Central memory CD8-positive, alpha-beta T cell (primary cell): ENCODE data around the gene CCDC54.

Source experiments
- ATAC-seq: fragments of 150-1000 bp; cut with Tn5 transposase; replicated peaks from 2 replicates; pipeline ENCODE4 v1.10.0; 2022; ENCODE audit warnings: mild to moderate bottlenecking, moderate FRiP score, moderate number of reproducible peaks; ENCODE audit not compliant: poor library complexity, severe bottlenecking; ENCODE audit errors: extremely low read depth
- DNase-seq, 2 donors: peaks; one replicate each; pipeline ENCODE4 v3.0.0; 2021; ENCODE audit warnings: low spot score in 2 of 2
- H3K27ac Mint-ChIP-seq: one replicate; pipeline ENCODE4 v1.8.0; 2022; ENCODE audit warnings: low read depth, mild to moderate bottlenecking, moderate library complexity, mixed read lengths
- H3K27me3 Mint-ChIP-seq: one replicate; pipeline ENCODE4 v1.8.0; 2022; ENCODE audit warnings: mixed read lengths
- H3K36me3 Mint-ChIP-seq: one replicate; pipeline ENCODE4 v1.8.0; 2022; ENCODE audit warnings: mild to moderate bottlenecking, moderate library complexity, mixed read lengths; ENCODE audit not compliant: insufficient read depth
- H3K4me1 Mint-ChIP-seq: one replicate; pipeline ENCODE4 v1.8.0; 2022; ENCODE audit warnings: mixed read lengths
- H3K4me3 Mint-ChIP-seq: one replicate; pipeline ENCODE4 v1.8.0; 2022; ENCODE audit warnings: mild to moderate bottlenecking, moderate library complexity, mixed read lengths
- H3K9me3 Mint-ChIP-seq: one replicate; pipeline ENCODE4 v1.8.0; 2022; ENCODE audit warnings: mixed read lengths

Gene CCDC54

GRCh38 chr3:107368654-107369398 lies 8.4 kb upstream of the CCDC54 start:
- no peak for DNase-seq
- Mint-ChIP-seq H3K36me3 (no peaks in the 10 kb centered on the region), H3K9me3 (no peaks in the 10 kb centered on the region), H3K27ac (no peak overlapping the region), H3K27me3 (no peaks in the 10 kb centered on the region), H3K4me3 (no peak overlapping the region), H3K4me1 (no peaks in the 10 kb centered on the region)
- no peak for ATAC-seq

GRCh38 chr3:107369791-107370190 lies 7.4 kb upstream of the CCDC54 start:
- H3K27me3 Mint-ChIP-seq = no peaks in the 10 kb centered on the region
- H3K27ac Mint-ChIP-seq = no peak overlapping the region
- no peaks in the 10 kb centered on the region for H3K36me3 Mint-ChIP-seq
- H3K4me1 Mint-ChIP-seq = no peaks in the 10 kb centered on the region
- DNase-seq (no peak), ATAC-seq (no peak)
- H3K4me3 Mint-ChIP-seq = no peak overlapping the region
- no peaks in the 10 kb centered on the region for H3K9me3 Mint-ChIP-seq

GRCh38 chr3:107370907-107371306 lies 6.3 kb upstream of the CCDC54 start:
- Mint-ChIP-seq H3K27ac (no peak overlapping the region), H3K27me3 (no peaks in the 10 kb centered on the region), H3K4me1 (no peaks in the 10 kb centered on the region), H3K36me3 (no peaks in the 10 kb centered on the region), H3K4me3 (no peak overlapping the region), H3K9me3 (no peaks in the 10 kb centered on the region)
- DNase-seq = no peak
- ATAC-seq = no peak

DNA sequence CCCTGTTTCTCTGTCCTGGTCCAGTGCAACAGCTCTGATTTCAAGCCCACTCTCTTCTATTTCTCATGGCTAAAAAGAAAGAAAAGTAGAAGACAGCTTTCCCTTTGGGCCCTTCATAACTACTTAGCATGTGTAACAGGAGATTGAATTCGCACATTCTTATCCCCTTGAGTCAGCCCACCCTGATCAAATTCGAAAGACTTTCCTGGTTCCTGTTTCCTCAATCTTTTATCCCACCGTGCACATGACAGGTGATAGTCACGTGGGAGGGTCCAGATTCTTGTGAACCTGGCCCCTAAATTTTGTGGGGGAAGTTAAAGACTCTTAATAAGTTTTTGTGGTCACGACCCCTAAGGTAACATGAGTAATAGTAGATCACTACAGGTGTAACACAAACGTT lies 4.7 kb upstream of the CCDC54 start:
- Mint-ChIP-seq H3K27ac (no peak overlapping the region), H3K9me3 (no peaks in the 10 kb centered on the region), H3K4me3 (no peak overlapping the region), H3K4me1 (no peaks in the 10 kb centered on the region), H3K27me3 (peaks cover 3% of the 10 kb centered on the region), H3K36me3 (no peaks in the 10 kb centered on the region)
- ATAC-seq = no peak
- DNase-seq = no peak

- DNase-seq (no peak), ATAC-seq (no peak)
- Mint-ChIP-seq H3K27ac (no peak overlapping the region), H3K36me3 (no peaks in the 10 kb centered on the region), H3K4me1 (no peaks in the 10 kb centered on the region), H3K27me3 (peaks cover 9% of the 10 kb centered on the region), H3K9me3 (no peaks in the 10 kb centered on the region), H3K4me3 (no peak overlapping the region)
These were observed 3.3 kb upstream of the CCDC54 start for GRCh38 chr3:107373896-107374295.

DNA sequence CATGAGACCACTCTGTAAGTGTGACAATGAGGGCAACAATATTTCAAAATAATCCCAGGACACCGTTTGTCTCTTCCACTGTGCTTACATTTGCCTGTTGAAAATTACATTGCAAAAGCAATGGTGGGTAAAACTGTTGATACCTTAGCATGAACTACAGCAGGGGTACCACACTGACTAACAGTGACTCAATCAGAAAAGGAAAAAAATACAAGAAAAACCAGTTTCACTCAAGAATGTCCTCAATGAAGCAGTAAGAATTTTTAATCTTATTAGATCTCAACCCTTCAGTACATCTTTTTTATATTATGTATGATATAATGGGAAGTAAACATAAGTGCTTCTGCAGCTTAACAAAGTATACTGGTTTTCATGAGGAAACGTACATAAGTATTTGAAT lies 1.6 kb upstream of the CCDC54 start:
- no peak for ATAC-seq
- Mint-ChIP-seq H3K27me3 (peaks cover 24% of the 10 kb centered on the region), H3K27ac (no peak overlapping the region), H3K4me3 (no peak overlapping the region), H3K36me3 (no peaks in the 10 kb centered on the region), H3K4me1 (no peaks in the 10 kb centered on the region), H3K9me3 (no peaks in the 10 kb centered on the region)
- no peak for DNase-seq

DNA sequence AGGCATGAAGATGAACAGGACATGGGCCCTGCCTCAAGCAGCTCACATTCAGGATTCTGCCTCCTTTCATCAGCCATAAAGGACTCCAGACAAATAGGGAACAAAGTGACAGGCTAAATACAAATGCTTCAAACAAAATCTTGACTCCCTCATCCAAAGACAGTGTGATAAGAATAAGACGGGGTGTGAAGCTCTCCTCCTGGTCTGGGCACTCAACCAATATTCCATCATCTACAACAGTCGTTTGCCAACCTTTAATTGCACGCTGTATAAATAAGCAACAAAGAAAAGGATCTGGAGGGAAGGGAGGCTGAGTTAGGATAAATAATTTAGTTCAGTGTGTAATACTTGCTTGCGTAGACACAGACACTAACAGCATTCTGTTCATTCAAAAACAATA lies 5.4 kb downstream of the CCDC54 start:
- no peak for ATAC-seq

GRCh38 chr3:107384428-107384827 lies 7.2 kb downstream of the CCDC54 start:
- Mint-ChIP-seq H3K27ac (no peak overlapping the region), H3K27me3 (peaks cover 48% of the 10 kb centered on the region), H3K9me3 (no peaks in the 10 kb centered on the region), H3K4me3 (no peak overlapping the region), H3K36me3 (no peaks in the 10 kb centered on the region), H3K4me1 (no peaks in the 10 kb centered on the region)
- DNase-seq = no peak
- ATAC-seq = no peak

More for the DNA sequence above, 5.4 kb downstream of the CCDC54 start:
- H3K27me3 Mint-ChIP-seq = peaks cover 55% of the 10 kb centered on the region
- no peak overlapping the region for H3K4me3 Mint-ChIP-seq
- H3K9me3 Mint-ChIP-seq = no peaks in the 10 kb centered on the region
- DNase-seq = no peak
- no peaks in the 10 kb centered on the region for H3K4me1 Mint-ChIP-seq
- H3K27ac Mint-ChIP-seq = no peak overlapping the region
- H3K36me3 Mint-ChIP-seq = no peaks in the 10 kb centered on the region

- H3K9me3 Mint-ChIP-seq = no peaks in the 10 kb centered on the region
- H3K27ac Mint-ChIP-seq = no peak overlapping the region
- no peak for ATAC-seq
- H3K27me3 Mint-ChIP-seq = peaks cover 43% of the 10 kb centered on the region
- no peaks in the 10 kb centered on the region for H3K36me3 Mint-ChIP-seq
- H3K4me1 Mint-ChIP-seq = no peaks in the 10 kb centered on the region
- no peak overlapping the region for H3K4me3 Mint-ChIP-seq
- DNase-seq = no peak
These were observed 7.7 kb downstream of the CCDC54 start for GRCh38 chr3:107384907-107385306.

- Mint-ChIP-seq H3K9me3 (no peaks in the 10 kb centered on the region), H3K27ac (no peak overlapping the region), H3K4me1 (no peaks in the 10 kb centered on the region), H3K4me3 (no peak overlapping the region), H3K27me3 (peaks cover 17% of the 10 kb centered on the region), H3K36me3 (no peaks in the 10 kb centered on the region)
- DNase-seq (no peak), ATAC-seq (no peak)
These were observed 10.3 kb downstream of the CCDC54 start for GRCh38 chr3:107387555-107387954.

DNA sequence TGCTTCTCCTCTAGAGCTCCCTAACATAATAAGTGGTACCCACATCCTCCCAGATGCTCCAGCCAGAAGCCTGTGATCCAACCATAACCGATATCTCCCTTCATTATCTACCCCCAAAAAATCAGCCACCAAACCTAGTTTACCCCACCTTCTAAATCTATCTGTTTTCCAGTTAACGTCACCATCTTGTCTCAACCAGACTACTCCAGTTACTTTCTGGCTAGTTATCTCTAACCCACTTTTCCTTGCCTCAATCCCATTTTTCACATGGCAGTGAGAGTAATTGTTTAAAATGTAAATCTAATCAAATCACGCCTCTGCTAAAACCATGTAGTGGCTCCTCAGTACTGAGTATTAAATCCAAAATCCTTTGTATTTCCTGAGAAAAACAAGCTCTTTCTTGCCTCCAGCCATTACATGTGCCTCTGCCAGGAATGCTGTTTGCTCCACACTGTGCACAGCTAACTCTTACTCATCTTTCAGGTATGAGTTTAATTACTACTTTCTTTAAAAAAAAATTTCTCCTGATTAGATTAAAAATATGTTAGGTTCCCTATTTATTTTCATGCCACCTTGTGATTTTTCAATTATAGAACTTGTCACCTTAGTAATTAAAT lies 15.4 kb downstream of the CCDC54 start:
- no peak for ATAC-seq

GRCh38 chr3:107394502-107394901 lies 17.3 kb downstream of the CCDC54 start:
- Mint-ChIP-seq H3K27me3 (peaks cover 19% of the 10 kb centered on the region), H3K9me3 (no peaks in the 10 kb centered on the region), H3K27ac (no peak overlapping the region), H3K36me3 (no peaks in the 10 kb centered on the region), H3K4me3 (no peak overlapping the region), H3K4me1 (no peaks in the 10 kb centered on the region)
- no peak for ATAC-seq
- no peak for DNase-seq

More for the DNA sequence above, 15.4 kb downstream of the CCDC54 start:
- Mint-ChIP-seq H3K9me3 (no peaks in the 10 kb centered on the region), H3K27me3 (peaks cover 10% of the 10 kb centered on the region), H3K4me3 (no peak overlapping the region), H3K27ac (no peak overlapping the region), H3K36me3 (no peaks in the 10 kb centered on the region), H3K4me1 (no peaks in the 10 kb centered on the region)
- DNase-seq = no peak

GRCh38 chr3:107395066-107395465 lies 17.8 kb downstream of the CCDC54 start:
- ATAC-seq (no peak), DNase-seq (no peak)
- Mint-ChIP-seq H3K27ac (no peak overlapping the region), H3K27me3 (peaks cover 19% of the 10 kb centered on the region), H3K9me3 (no peaks in the 10 kb centered on the region), H3K36me3 (no peaks in the 10 kb centered on the region), H3K4me3 (no peak overlapping the region), H3K4me1 (no peaks in the 10 kb centered on the region)
